LNCAP (cell line): ENCODE data around the gene ZNF554.

Source experiments
- TF ChIP-seq, protein P1 (sequence below): fragments of 450-650 bp; IDR thresholded peaks from 2 replicates; pipeline ENCODE4 v1.5.1; 2017; ENCODE audit warnings: mild to moderate bottlenecking

The ZNF554 gene

DNA sequence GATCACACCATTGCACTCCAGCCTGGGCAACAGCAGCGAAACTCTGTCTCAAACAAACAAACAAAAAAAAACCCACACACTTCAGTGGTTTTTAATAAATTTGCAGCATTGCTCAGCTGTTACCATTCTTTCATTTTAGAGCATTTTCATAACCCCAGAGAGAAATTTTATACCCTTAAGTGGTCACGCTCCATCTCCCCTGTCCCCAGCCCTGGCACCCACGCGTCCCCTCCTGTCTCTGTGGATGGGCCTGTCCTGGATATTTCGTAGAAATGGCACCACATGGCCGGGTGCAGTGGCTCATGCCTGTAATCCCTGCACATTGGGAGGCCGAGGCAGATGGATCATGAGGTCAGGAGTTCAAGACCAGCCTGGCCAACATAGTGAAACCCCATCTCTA lies 26.5 kb upstream of the ZNF554 start:
- TF ChIP-seq, protein P1, sequence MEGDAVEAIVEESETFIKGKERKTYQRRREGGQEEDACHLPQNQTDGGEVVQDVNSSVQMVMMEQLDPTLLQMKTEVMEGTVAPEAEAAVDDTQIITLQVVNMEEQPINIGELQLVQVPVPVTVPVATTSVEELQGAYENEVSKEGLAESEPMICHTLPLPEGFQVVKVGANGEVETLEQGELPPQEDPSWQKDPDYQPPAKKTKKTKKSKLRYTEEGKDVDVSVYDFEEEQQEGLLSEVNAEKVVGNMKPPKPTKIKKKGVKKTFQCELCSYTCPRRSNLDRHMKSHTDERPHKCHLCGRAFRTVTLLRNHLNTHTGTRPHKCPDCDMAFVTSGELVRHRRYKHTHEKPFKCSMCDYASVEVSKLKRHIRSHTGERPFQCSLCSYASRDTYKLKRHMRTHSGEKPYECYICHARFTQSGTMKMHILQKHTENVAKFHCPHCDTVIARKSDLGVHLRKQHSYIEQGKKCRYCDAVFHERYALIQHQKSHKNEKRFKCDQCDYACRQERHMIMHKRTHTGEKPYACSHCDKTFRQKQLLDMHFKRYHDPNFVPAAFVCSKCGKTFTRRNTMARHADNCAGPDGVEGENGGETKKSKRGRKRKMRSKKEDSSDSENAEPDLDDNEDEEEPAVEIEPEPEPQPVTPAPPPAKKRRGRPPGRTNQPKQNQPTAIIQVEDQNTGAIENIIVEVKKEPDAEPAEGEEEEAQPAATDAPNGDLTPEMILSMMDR, result no peak

DNA sequence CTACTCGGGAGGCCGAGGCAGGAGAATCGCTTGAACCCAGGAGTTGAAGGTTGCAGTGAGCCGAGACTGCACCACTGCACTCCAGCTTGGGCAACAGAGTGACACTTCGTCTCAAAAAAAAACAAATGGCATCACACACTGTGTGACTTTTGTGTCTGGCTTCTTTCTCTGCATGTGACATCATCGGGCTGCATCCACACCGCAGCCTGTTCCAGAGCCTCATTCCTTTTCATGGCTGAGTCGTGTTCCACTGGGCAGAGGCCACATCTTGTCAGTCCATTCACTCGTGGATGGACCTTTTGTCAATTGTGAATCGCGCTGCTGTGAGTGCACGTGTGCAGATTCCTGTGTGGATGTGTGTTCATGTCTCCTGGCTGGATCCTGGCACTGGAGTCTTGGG lies 26.1 kb upstream of the ZNF554 start:
- TF ChIP-seq, protein P1, result no peak

DNA sequence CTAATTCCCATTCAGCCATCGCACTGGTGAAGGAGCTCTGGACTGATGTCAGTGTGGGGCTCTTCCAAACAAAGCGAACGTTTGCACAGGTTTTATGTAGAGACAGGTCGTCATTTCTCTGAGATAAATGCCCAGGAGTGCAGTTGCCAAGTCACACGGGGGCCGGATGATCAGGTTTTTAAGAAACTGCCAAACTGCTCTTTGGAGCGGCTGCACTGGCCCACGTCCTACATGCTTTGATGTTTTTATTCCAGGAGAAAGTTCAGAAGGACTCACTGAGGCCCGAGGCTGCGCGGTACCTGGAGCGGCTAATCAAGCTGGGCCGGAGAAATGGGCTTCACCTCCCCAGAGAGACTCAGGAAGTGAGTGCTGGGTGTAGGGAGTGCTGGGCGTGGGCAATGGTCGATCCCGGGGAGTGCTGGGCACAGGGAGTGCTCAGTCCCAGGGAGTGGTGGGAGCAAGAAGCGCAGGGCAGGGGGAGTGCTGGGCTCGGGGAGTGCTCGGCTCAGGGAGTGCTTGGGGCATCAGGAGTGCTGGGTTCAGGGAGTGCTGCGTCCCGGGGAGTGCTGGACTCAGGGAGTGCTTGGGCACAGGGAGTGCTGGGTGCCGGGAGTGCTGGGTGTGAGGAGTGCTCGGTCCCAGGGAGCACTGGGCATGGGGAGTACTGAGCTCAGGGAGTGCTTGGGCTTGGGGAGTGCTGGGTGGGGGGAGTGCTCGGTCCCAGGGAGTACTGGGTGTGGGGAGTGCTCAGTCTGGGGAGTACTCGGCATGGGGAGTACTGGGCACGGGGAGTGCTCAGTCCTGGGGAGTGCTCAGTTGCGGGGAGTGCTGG lies 23.6 kb upstream of the ZNF554 start:
- TF ChIP-seq, protein P1, result no peak

- TF ChIP-seq, protein P1, result no peak
Observed at GRCh38 chr19:2796659-2797266, 22.9 kb upstream of the ZNF554 start.

DNA sequence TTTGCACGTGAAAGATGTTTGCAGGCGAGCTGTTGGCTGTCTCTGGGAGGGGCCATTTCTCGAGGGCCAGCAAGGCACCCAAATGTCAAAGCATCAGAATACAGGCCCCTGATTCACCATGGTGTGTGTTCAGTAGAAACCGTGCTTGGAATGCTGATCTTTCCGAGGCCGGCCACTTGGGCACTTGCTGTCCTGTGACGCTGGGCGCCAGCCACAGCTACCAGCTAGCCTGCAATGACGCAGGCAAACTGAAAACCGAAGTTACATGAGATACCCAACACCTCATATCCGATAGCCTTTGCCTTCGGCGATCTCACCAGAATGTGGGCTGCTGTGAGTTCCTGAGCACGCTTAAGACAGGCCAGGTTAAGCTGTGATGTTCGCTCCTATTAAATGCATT lies 22.4 kb upstream of the ZNF554 start:
- TF ChIP-seq, protein P1, result no peak

DNA sequence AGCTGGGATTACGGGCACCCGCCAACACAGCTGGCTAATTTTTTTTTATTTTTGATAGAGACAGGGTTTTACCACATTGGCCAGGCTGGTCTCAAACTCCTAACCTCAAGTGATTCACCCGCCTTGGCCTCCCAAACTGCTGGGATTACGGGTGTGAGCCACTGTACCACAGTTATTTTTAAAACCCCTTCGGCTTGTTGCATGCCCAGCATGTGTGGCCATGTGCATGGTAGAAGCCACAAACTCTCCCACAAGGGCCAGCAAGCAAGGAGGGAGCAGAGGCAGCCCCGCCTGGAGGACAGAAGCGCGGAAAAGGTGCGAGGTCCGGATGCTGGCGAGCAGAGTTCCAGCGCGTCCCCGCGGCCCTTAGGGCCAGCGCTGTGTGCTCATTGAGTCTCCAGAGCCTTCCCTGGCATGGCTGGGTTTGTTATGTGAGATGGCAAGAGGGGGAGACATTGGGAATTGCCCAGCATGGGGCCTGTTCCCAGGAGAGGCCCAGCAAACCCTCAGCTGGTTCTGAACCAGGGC lies 21.4 kb upstream of the ZNF554 start:
- TF ChIP-seq, protein P1, result no peak

GRCh38 chr19:2798733-2799132 lies 20.9 kb upstream of the ZNF554 start:
- TF ChIP-seq, protein P1, result no peak
